K562 (cell line): ENCODE results near the gene DDX51. TPM values are rescaled to one million over a fixed set of nuclear protein-coding genes. Genes with fewer than 3 reads are reported as not detected.

ENCODE experiments used
- ATAC-seq: fragments of 200-7000 bp; cut with Tn5 transposase; 3 replicates; pipeline ENCODE4 v1.9.1; 2020; ENCODE audit warnings: moderate library complexity
- BruUV-seq: library from RNA; stranded (reverse); fragments of 400-500 nt; replicated peaks from 2 replicates; lab custom pipeline; 2021; lab: Mats Ljungman, UMichigan
- CTCF ChIA-PET: fragments of 300-600 bp; formaldehyde crosslinking; extraction: SDS; loops from one replicate; lab custom pipeline; 2021; ENCODE audit warnings: low intra/inter-chr PET ratio; lab: Yijun Ruan, JAX
- POLR2A ChIA-PET: fragments of 300-600, 350-650 bp; sonication (Branson Sonifier 250); formaldehyde crosslinking; extraction: SDS; loops from one replicate; lab custom pipeline; 2021; ENCODE audit warnings: antibody characterized with exemption, inconsistent platforms; lab: Yijun Ruan, JAX
- DNase-seq, 4 experiments: peaks; one replicate each; pipeline versions ENCODE4 v3.0.0 to v3.0.0-alpha.2; 2011 to 2018; ENCODE audit warnings: low spot score in 3 of 4, mixed read lengths in 3 of 4; ENCODE audit errors: extremely low read depth in 1 of 4
- FAIRE-seq: peaks from 2 replicates; lab custom pipeline; 2011; peaks lifted over from hg19 to GRCh38; lab: Jason Lieb, UNC
- H2AFZ ChIP-seq: 2 replicates; pipeline ENCODE4 v1.6.0; 2011; ENCODE audit warnings: low read depth, low read length, control low read depth, inconsistent platforms
- H3K27ac ChIP-seq: fragments of 200-600 bp; 3 replicates; pipeline ENCODE4 v1.8.0; 2011; ENCODE audit warnings: low read depth, mild to moderate bottlenecking, control low read depth, inconsistent platforms, low read length, moderate library complexity, mixed read lengths; ENCODE audit errors: extremely low read depth
- H3K27me3 ChIP-seq, 2 experiments: fragments of 300-600 bp in 1 of 2; 2 replicates in 1 of 2; 3 replicates in 1 of 2; pipeline versions ENCODE4 v1.6.0 to v1.8.0; 2011; ENCODE audit warnings: inconsistent platforms in 2 of 2, low read length in 2 of 2, mild to moderate bottlenecking in 1 of 2, mixed read lengths in 1 of 2, moderate library complexity in 1 of 2; ENCODE audit not compliant: control insufficient read depth in 2 of 2, insufficient read depth in 2 of 2
- H3K36me3 ChIP-seq: fragments of 300-600 bp; 3 replicates; pipeline ENCODE4 v1.8.0; 2011; ENCODE audit warnings: mild to moderate bottlenecking, low read length, inconsistent platforms; ENCODE audit not compliant: control insufficient read depth, insufficient read depth
- H3K4me1 ChIP-seq, 2 experiments: fragments of 200-600 bp in 1 of 2; replicated peaks in 1 of 2; 2 replicates in 1 of 2; 3 replicates in 1 of 2; pipeline versions ENCODE4 v1.5.1 to v1.8.0; 2011; ENCODE audit warnings: inconsistent platforms in 2 of 2, low read length in 2 of 2, mild to moderate bottlenecking in 1 of 2, mixed read lengths in 1 of 2, moderate library complexity in 1 of 2; ENCODE audit not compliant: control insufficient read depth in 2 of 2, insufficient read depth in 2 of 2
- H3K4me2 ChIP-seq: 2 replicates; pipeline ENCODE4 v1.6.1; 2011; ENCODE audit warnings: low read length, control low read depth, inconsistent platforms, mixed read lengths; ENCODE audit not compliant: insufficient read depth
- H3K4me3 ChIP-seq: fragments of 200-600 bp; sonication (generic), shearing (Covaris generic); 2 replicates; pipeline ENCODE4 v1.5.1; 2016; ENCODE audit warnings: control low read depth, inconsistent platforms
- H3K79me2 ChIP-seq: fragments of 200-600 bp; 3 replicates; pipeline ENCODE4 v1.8.0; 2011; ENCODE audit warnings: low read length, inconsistent platforms; ENCODE audit not compliant: control insufficient read depth, insufficient read depth
- H3K9ac ChIP-seq, 2 experiments: 2 replicates each; pipeline versions ENCODE4 v1.6.0 to v1.6.1; 2011; ENCODE audit warnings: low read depth in 2 of 2, low read length in 2 of 2, control low read depth in 1 of 2, inconsistent platforms in 1 of 2, mild to moderate bottlenecking in 1 of 2, mixed read lengths in 1 of 2; ENCODE audit not compliant: insufficient read depth in 1 of 2
- H3K9me1 ChIP-seq: one replicate; pipeline ENCODE4 v1.6.0; 2011; ENCODE audit warnings: inconsistent platforms, mild to moderate bottlenecking, low read length, moderate library complexity; ENCODE audit not compliant: control insufficient read depth, insufficient read depth
- H3K9me3 ChIP-seq: replicated peaks from 2 replicates; pipeline ENCODE4 v1.5.1; 2011; ENCODE audit warnings: low read depth, low read length, inconsistent platforms; ENCODE audit not compliant: control insufficient read depth, insufficient read depth
- H4K20me1 ChIP-seq: replicated peaks from 2 replicates; pipeline ENCODE4 v1.6.1; 2011; ENCODE audit warnings: low read length, inconsistent platforms, mixed read lengths; ENCODE audit not compliant: control insufficient read depth, insufficient read depth
- EHMT2 ChIP-seq: fragments of 450-650 bp; IDR thresholded peaks from 2 replicates; pipeline ENCODE4 v1.6.1; 2018; ENCODE audit warnings: antibody characterized with exemption
- NCOA2 ChIP-seq, 2 experiments: fragments of 450-650 bp; IDR thresholded peaks; 2 replicates each; pipeline ENCODE4 v1.6.1; 2018; ENCODE audit warnings: mild to moderate bottlenecking in 2 of 2, moderate library complexity in 1 of 2; ENCODE audit not compliant: partially characterized antibody in 2 of 2
- NR4A1 ChIP-seq, 2 experiments: fragments of 250-450 bp in 1 of 2; fragments of 450-650 bp in 1 of 2; sonication (Bioruptor Pico) in 1 of 2; IDR thresholded peaks; 2 replicates each; pipeline versions ENCODE4 v1.4.0 to v1.6.1; 2016 to 2020; ENCODE audit warnings: mild to moderate bottlenecking in 2 of 2, missing compliant biosample characterization in 1 of 2, missing genetic modification characterization in 1 of 2, moderate library complexity in 1 of 2
- PURB ChIP-seq: sonication (generic); formaldehyde crosslinking; IDR thresholded peaks from 2 replicates; pipeline ENCODE4 v1.9.0; 2021; ENCODE audit warnings: low read depth, mild to moderate bottlenecking, missing genetic modification reagents
- TRIM24 ChIP-seq, 2 experiments: fragments of 450-650 bp; IDR thresholded peaks; 2 replicates each; pipeline ENCODE4 v1.6.1; 2016
- WHSC1 ChIP-seq: IDR thresholded peaks from one replicate; pipeline ENCODE4 v1.6.1; 2012; ENCODE audit warnings: low read length, control low read depth, inconsistent platforms
- ZMIZ1 ChIP-seq, 2 experiments: fragments of 150-350 bp in 1 of 2; IDR thresholded peaks; 2 replicates each; pipeline ENCODE4 v1.6.1; 2012 to 2016; ENCODE audit warnings: low read depth in 2 of 2, low read length in 2 of 2, mild to moderate bottlenecking in 1 of 2, moderate library complexity in 1 of 2
- WGBS: fragments of 100-300 bp; shearing (Covaris generic); methylation state at CpG from one replicate; pipeline ENCODE4 v1.1.6; 2016; ENCODE audit warnings: low coverage, mixed read lengths; ENCODE audit not compliant: insufficient coverage; ENCODE audit errors: missing lambda C conversion rate; 5-methylcytosine and 5-hydroxymethylcytosine counted together
- in situ Hi-C: fragments of 300-500 bp; cut with MboI; formaldehyde crosslinking; loops from 4 replicates; pipeline ENCODE4 v1.15.0; 2018; ENCODE audit warnings: inconsistent platforms, mixed read lengths
- intact Hi-C: fragments of 100-400 bp; cut with micrococcal nuclease; formaldehyde crosslinking; loops from 2 replicates; pipeline ENCODE4 v1.14.2; 2022
- polyA plus RNA-seq, 8 experiments: library from polyadenylated mRNA; depleted of rRNA in 4 of 8; stranded (reverse) in 5 of 8; unstranded in 3 of 8; fragments of >200 nt; fragmentation: Nextera tagmentation in 2 of 8; fragmentation: Illumina TruSeq in 1 of 8; extraction: Ambion mirVana in 2 of 8; extraction: Trizol in 1 of 8; gene quantifications; 2 replicates each; pipeline versions ENCODE4 v1.2.1 to v1.2.3, GENCODE V29; 2011 to 2014; ENCODE audit warnings: inconsistent platforms in 1 of 8, missing spikeins in 1 of 8
- total RNA-seq, 7 experiments: library from RNA; depleted of rRNA in 6 of 7; stranded (reverse); fragments of >200 nt in 6 of 7; fragmentation: Illumina TruSeq in 2 of 7; extraction: Trizol in 2 of 7; gene quantifications; 2 replicates each; pipeline versions ENCODE4 v1.2.1 to v1.2.3, GENCODE V29; 2011 to 2021; ENCODE audit warnings: low replicate concordance in 1 of 7
- TF ChIP-seq, protein P1 (sequence below), 2 experiments: fragments of 450-650 bp; IDR thresholded peaks; 2 replicates each; pipeline ENCODE4 v1.6.1; 2016; ENCODE audit warnings: mild to moderate bottlenecking in 2 of 2, borderline replicate concordance in 1 of 2, low read depth in 1 of 2, moderate library complexity in 1 of 2

Gene DDX51
- total and polyA plus RNA-seq, 9 of the 15 experiments (the other 6 are each of a cell fraction or from before 2014, with no cell fraction given), result 1.1 to 35.9 (median 12.4) TPM

DNA sequence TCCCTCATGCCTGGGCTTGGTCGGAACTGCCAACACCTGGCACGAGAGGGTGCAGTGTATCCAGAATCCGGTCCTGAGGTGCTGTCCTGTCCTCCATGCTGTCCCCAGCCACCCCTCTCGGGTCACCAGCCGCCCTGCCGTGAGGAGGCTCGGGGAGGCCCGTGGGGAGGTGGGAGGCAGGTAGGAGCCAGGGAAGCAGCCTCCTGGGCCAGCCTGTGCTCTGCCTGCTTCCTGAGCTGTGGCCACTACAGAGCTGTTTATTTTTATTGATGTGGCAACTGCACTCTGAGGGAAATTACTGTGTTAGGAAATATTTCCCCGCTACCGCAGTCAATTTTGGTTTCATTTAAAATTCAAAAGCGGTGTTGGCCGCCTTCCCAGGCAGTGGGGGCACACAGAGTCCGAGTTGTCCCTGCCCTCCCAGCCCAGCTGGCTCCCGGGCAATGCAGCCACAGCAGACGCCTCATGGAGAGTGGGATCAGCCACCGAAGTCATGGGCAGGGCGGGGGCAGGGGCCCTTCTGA lies 18.5 kb upstream of the DDX51 start:
- H3K4me3 ChIP-seq, result no peak overlapping the region
- peaks cover 6% of the 10 kb centered on the region for H3K9me3 ChIP-seq
- no peaks in the 10 kb centered on the region for H3K79me2 ChIP-seq
- ChIA-PET POLR2A (interaction anchor here (0.7 kb wide), 1 partner anchor 192 kb away, joined by 3 read pairs; no protein-coding TSS in a partner anchor), CTCF (no interaction called here)
- no peak overlapping the region for H3K9ac ChIP-seq
- no peak for FAIRE-seq
- peaks cover 0 to 36% of the 10 kb centered on the region in 2 experiments; a peak in 2 of 5 replicates for H3K4me1 ChIP-seq
- H3K9me1 ChIP-seq, result no peaks in the 10 kb centered on the region
- H3K27me3 ChIP-seq, result no peaks in the 10 kb centered on the region; a peak in 1 of 5 replicates
- in situ Hi-C loops, result no loop called here
- WGBS, result 51% methylated on average over 15 of the region's 17 CpGs
- no peak overlapping the region for H3K27ac ChIP-seq
- H3K4me2 ChIP-seq, result no peak overlapping the region
- peaks cover 9% of the 10 kb centered on the region for H3K36me3 ChIP-seq
- H4K20me1 ChIP-seq, result no peaks in the 10 kb centered on the region
- no peak for ATAC-seq
- no peak overlapping the region for H2AFZ ChIP-seq
- DNase-seq, result no peak
- intact Hi-C loops, result no loop called here
- BruUV-seq, result no TSS peak
- TF ChIP-seq WHSC1, result no peak
- TF ChIP-seq ZMIZ1 (IDR thresholded peaks at IDR 0.05; ENCODE audit: low read depth in 2 of 2, low read length in 2 of 2), result no peak
- TF ChIP-seq TRIM24 (IDR thresholded peaks at IDR 0.05), result no peak
- no peak for TF ChIP-seq NCOA2 (IDR thresholded peaks at IDR 0.05; ENCODE audit: partially characterized antibody in 2 of 2)
- TF ChIP-seq, protein P1, sequence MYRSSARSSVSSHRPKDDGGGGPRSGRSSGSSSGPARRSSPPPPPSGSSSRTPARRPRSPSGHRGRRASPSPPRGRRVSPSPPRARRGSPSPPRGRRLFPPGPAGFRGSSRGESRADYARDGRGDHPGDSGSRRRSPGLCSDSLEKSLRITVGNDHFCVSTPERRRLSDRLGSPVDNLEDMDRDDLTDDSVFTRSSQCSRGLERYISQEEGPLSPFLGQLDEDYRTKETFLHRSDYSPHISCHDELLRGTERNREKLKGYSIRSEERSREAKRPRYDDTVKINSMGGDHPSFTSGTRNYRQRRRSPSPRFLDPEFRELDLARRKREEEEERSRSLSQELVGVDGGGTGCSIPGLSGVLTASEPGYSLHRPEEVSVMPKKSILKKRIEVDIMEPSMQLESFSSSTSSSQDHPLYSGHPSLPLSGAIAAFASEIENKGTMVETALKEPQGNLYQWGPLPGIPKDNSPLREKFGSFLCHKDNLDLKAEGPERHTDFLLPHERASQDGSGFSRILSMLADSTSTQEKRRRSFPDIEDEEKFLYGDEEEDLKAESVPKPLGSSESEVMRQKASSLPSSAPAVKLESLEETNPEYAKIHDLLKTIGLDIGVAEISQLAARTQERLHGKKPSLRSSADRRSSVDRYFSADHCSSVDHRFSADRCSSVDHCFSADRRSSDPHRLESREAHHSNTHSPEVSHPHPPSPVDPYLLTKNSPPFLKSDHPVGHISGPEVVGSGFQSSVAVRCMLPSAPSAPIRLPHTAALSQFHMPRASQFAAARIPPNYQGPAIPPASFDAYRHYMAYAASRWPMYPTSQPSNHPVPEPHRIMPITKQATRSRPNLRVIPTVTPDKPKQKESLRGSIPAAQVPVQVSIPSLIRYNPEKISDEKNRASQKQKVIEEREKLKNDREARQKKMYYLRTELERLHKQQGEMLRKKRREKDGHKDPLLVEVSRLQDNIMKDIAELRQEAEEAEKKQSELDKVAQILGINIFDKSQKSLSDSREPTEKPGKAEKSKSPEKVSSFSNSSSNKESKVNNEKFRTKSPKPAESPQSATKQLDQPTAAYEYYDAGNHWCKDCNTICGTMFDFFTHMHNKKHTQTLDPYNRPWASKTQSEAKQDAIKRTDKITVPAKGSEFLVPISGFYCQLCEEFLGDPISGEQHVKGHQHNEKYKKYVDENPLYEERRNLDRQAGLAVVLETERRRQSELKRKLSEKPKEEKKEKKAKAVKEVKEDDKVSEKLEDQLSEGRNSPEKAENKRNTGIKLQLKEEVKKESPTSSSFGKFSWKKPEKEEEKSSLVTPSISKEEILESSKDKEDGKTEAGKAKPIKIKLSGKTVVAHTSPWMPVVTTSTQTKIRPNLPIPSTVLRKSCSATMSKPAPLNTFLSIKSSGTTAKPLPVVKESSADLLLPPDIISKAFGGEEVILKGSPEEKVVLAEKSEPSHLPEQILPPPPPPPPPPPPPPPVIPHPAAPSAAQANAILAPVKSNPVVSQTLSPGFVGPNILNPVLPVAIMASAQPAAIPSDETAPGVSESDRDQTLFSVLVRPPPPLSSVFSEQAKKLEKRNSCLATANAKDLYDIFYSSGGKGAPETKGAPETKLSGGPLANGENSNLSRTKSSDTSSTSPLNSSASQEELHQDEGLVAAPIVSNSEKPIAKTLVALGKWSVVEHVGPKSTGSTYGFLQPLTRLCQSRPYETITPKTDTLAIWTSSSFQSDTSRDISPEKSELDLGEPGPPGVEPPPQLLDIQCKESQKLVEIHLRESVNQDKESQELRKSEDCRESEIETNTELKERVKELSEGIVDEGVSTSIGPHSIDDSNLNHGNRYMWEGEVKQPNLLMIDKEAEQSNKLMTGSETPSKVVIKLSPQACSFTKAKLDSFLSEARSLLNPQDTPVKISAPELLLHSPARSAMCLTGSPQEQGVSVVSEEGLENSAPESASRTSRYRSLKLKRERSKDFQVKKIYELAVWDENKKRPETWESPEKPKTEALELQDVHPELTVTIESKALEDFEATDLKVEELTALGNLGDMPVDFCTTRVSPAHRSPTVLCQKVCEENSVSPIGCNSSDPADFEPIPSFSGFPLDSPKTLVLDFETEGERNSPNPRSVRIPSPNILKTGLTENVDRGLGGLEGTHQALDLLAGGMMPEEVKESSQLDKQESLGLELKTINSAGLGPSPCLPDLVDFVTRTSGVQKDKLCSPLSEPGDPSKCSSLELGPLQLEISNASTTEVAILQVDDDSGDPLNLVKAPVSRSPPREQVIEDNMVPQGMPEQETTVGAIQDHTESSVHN (IDR thresholded peaks at IDR 0.05; ENCODE audit: borderline replicate concordance in 1 of 2, low read depth in 1 of 2), result no peak
- no peak for TF ChIP-seq NR4A1 (CRISPR knock-in tag; IDR thresholded peaks at IDR 0.05)
- no peak for TF ChIP-seq NR4A1 (tag; IDR thresholded peaks at IDR 0.05)
- TF ChIP-seq PURB (CRISPR knock-in tag), result no peak
- no peak for TF ChIP-seq EHMT2
